Hematopoietic multipotent progenitor cell treated with erythropoietin and hydrocortisone succinate and interleukin-3 and kit ligand, for 4 days (in vitro differentiated cells): ENCODE results near the gene KIAA0319L.
A peak's percentile ranks its signal among the peaks of the same experiment; 100 is the strongest.
"Not testable (repeated sequence)": the region's sequence is repeated elsewhere in the genome, so short reads cannot be mapped to it uniquely, and the experiment has no call there.

Source experiments
- DNase-seq: peaks from one replicate; pipeline ENCODE4 v3.0.0-alpha.2; 2015

The KIAA0319L gene

GRCh38 chr1:35557118-35557610 lies at the start of gene KIAA0319L:
Gene KIAA0319L (minus strand): TSS chr1:35557403. CDS start chr1:35554491, 2,912 bp downstream.
- peak; percentile 92 for DNase-seq

- DNase-seq, result no peak
Measured at GRCh38 chr1:35605867-35606182, 48.6 kb upstream of the KIAA0319L start.

GRCh38 chr1:35605071-35605866 lies 48.1 kb upstream of the KIAA0319L start:
- no peak for DNase-seq

- DNase-seq, result no peak
Measured at GRCh38 chr1:35603941-35604340, 46.7 kb upstream of the KIAA0319L start.

GRCh38 chr1:35603468-35603867 lies 46.3 kb upstream of the KIAA0319L start:
- no peak for DNase-seq

- no peak for DNase-seq
Measured at GRCh38 chr1:35600593-35600992, 43.4 kb upstream of the KIAA0319L start.

GRCh38 chr1:35599411-35599810 lies 42.2 kb upstream of the KIAA0319L start:
- no peak for DNase-seq

- DNase-seq, result no peak
Measured at GRCh38 chr1:35598895-35599294, 41.7 kb upstream of the KIAA0319L start.

GRCh38 chr1:35597870-35598269 lies 40.7 kb upstream of the KIAA0319L start:
- DNase-seq, result no peak

GRCh38 chr1:35595684-35596083 lies 38.5 kb upstream of the KIAA0319L start:
- DNase-seq, result no peak

- no peak for DNase-seq
Measured at GRCh38 chr1:35594005-35594760, 37.0 kb upstream of the KIAA0319L start.

GRCh38 chr1:35592991-35593769 lies 36.0 kb upstream of the KIAA0319L start:
- peak; percentile 60 for DNase-seq

GRCh38 chr1:35591211-35591610 lies 34.0 kb upstream of the KIAA0319L start:
- no peak for DNase-seq

- no peak for DNase-seq
Measured at GRCh38 chr1:35590476-35591040, 33.4 kb upstream of the KIAA0319L start.

- no peak for DNase-seq
Measured at GRCh38 chr1:35589516-35590427, 32.6 kb upstream of the KIAA0319L start.

- no peak for DNase-seq
Measured at GRCh38 chr1:35588197-35588910, 31.2 kb upstream of the KIAA0319L start.

GRCh38 chr1:35587736-35588135 lies 30.5 kb upstream of the KIAA0319L start:
- no peak for DNase-seq

- no peak for DNase-seq
Measured at GRCh38 chr1:35586808-35587207, 29.6 kb upstream of the KIAA0319L start.

- not testable (repeated sequence) for DNase-seq
Measured at GRCh38 chr1:35585805-35586204, 28.6 kb upstream of the KIAA0319L start.

- DNase-seq, result no peak
Measured at GRCh38 chr1:35585281-35585680, 28.1 kb upstream of the KIAA0319L start.

GRCh38 chr1:35581621-35582020 lies 24.4 kb upstream of the KIAA0319L start:
- DNase-seq, result not testable (repeated sequence)
